Body of pancreas (tissue), 4 donors: ENCODE results near the gene CBY1.

Source experiments
- CTCF ChIP-seq, 7 experiments: fragments of 450-650 bp in 4 of 7; fragments of 200-600 bp in 3 of 7; sonication (generic) in 3 of 7; IDR thresholded peaks; one replicate each; pipeline ENCODE4 v1.5.1; 2016 to 2019; ENCODE audit warnings: antibody characterized with exemption in 7 of 7
- POLR2A ChIP-seq, 3 donors: fragments of 450-650 bp; IDR thresholded peaks; one replicate each; pipeline ENCODE4 v1.6.1; 2016; ENCODE audit warnings: antibody characterized with exemption in 3 of 3, mild to moderate bottlenecking in 2 of 3

DNA sequence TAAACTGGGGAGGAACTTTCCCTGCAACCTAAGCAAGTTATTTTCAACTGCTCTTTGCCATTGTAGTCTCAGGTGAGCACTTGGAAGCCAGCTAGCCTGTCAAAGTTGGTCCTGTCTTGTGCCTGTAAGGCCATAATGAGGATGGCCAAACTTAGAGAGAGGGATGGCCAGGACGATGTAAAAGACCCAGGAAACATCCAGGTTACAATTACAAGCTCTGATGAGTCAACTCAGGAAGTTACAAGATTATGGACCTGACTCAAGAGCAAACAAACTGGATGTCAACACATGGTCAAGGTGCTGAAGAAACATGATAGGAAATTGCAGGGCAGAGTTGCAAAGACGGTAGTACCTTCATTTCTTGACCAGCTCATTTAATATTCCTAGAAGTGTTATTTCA lies 50.9 kb downstream of the CBY1 start:
- TF ChIP-seq CTCF (IDR thresholded peaks at IDR 0.05) (no peak), POLR2A (IDR thresholded peaks at IDR 0.05) (no peak)
